Activated naive CD8-positive, alpha-beta T cell (primary cell): ENCODE measurements around the gene TMEM176A.

ENCODE experiments used
- H3K27ac Mint-ChIP-seq: one replicate; pipeline ENCODE4 v1.8.0; 2021; ENCODE audit warnings: mixed read lengths
- H3K27me3 Mint-ChIP-seq: one replicate; pipeline ENCODE4 v1.8.0; 2021; ENCODE audit warnings: mixed read lengths
- H3K36me3 Mint-ChIP-seq: one replicate; pipeline ENCODE4 v1.8.0; 2021; ENCODE audit warnings: mixed read lengths
- H3K4me1 Mint-ChIP-seq: one replicate; pipeline ENCODE4 v1.8.0; 2021; ENCODE audit warnings: low read depth, mixed read lengths
- H3K4me3 Mint-ChIP-seq: one replicate; pipeline ENCODE4 v1.8.0; 2021; ENCODE audit warnings: mild to moderate bottlenecking, mixed read lengths
- H3K9me3 Mint-ChIP-seq: one replicate; pipeline ENCODE4 v1.8.0; 2021; ENCODE audit warnings: low read depth, mixed read lengths

The TMEM176A gene

GRCh38 chr7:150780292-150780691 lies 20.3 kb upstream of the TMEM176A start:
- H3K9me3 Mint-ChIP-seq, result no peaks in the 10 kb centered on the region
- no peaks in the 10 kb centered on the region for H3K36me3 Mint-ChIP-seq
- peaks cover 3% of the 10 kb centered on the region for H3K27me3 Mint-ChIP-seq
- H3K4me1 Mint-ChIP-seq, result peaks cover 2% of the 10 kb centered on the region
- H3K4me3 Mint-ChIP-seq, result no peak overlapping the region
- no peak overlapping the region for H3K27ac Mint-ChIP-seq

- no peak overlapping the region for H3K27ac Mint-ChIP-seq
- no peaks in the 10 kb centered on the region for H3K9me3 Mint-ChIP-seq
- H3K27me3 Mint-ChIP-seq, result peaks cover 3% of the 10 kb centered on the region
- no peaks in the 10 kb centered on the region for H3K36me3 Mint-ChIP-seq
- H3K4me1 Mint-ChIP-seq, result peaks cover 4% of the 10 kb centered on the region
- no peak overlapping the region for H3K4me3 Mint-ChIP-seq
Measured at GRCh38 chr7:150781103-150781502, 19.5 kb upstream of the TMEM176A start.

- Mint-ChIP-seq H3K9me3 (no peaks in the 10 kb centered on the region), H3K27me3 (peaks cover 3% of the 10 kb centered on the region), H3K36me3 (no peaks in the 10 kb centered on the region), H3K27ac (no peak overlapping the region), H3K4me3 (no peak overlapping the region), H3K4me1 (peaks cover 4% of the 10 kb centered on the region)
Measured at GRCh38 chr7:150781961-150782360, 18.6 kb upstream of the TMEM176A start.

- Mint-ChIP-seq H3K4me3 (no peak overlapping the region), H3K27me3 (peaks cover 3% of the 10 kb centered on the region), H3K36me3 (no peaks in the 10 kb centered on the region), H3K9me3 (no peaks in the 10 kb centered on the region), H3K4me1 (peaks cover 3% of the 10 kb centered on the region), H3K27ac (no peak overlapping the region)
Measured at GRCh38 chr7:150784120-150784736, 16.3 kb upstream of the TMEM176A start.

- H3K36me3 Mint-ChIP-seq, result no peaks in the 10 kb centered on the region
- peaks cover 3% of the 10 kb centered on the region for H3K27me3 Mint-ChIP-seq
- H3K27ac Mint-ChIP-seq, result no peak overlapping the region
- peaks cover 3% of the 10 kb centered on the region for H3K4me1 Mint-ChIP-seq
- no peaks in the 10 kb centered on the region for H3K9me3 Mint-ChIP-seq
- H3K4me3 Mint-ChIP-seq, result no peak overlapping the region
Measured at GRCh38 chr7:150784954-150785353, 15.6 kb upstream of the TMEM176A start.

GRCh38 chr7:150787321-150788281 lies 13.0 kb upstream of the TMEM176A start:
- Mint-ChIP-seq H3K9me3 (no peaks in the 10 kb centered on the region), H3K4me1 (peaks cover 3% of the 10 kb centered on the region), H3K27ac (no peak overlapping the region), H3K4me3 (no peak overlapping the region), H3K27me3 (no peaks in the 10 kb centered on the region), H3K36me3 (no peaks in the 10 kb centered on the region)

- no peaks in the 10 kb centered on the region for H3K27me3 Mint-ChIP-seq
- no peaks in the 10 kb centered on the region for H3K36me3 Mint-ChIP-seq
- H3K4me3 Mint-ChIP-seq, result no peak overlapping the region
- no peaks in the 10 kb centered on the region for H3K9me3 Mint-ChIP-seq
- H3K27ac Mint-ChIP-seq, result no peak overlapping the region
- H3K4me1 Mint-ChIP-seq, result peaks cover 3% of the 10 kb centered on the region
Measured at GRCh38 chr7:150788474-150789269, 11.9 kb upstream of the TMEM176A start.

GRCh38 chr7:150790416-150791075 lies 10.0 kb upstream of the TMEM176A start:
- Mint-ChIP-seq H3K36me3 (no peaks in the 10 kb centered on the region), H3K4me3 (no peak overlapping the region), H3K9me3 (no peaks in the 10 kb centered on the region), H3K4me1 (peaks cover 3% of the 10 kb centered on the region), H3K27ac (no peak overlapping the region), H3K27me3 (no peaks in the 10 kb centered on the region)

GRCh38 chr7:150791304-150791703 lies 9.3 kb upstream of the TMEM176A start:
- H3K36me3 Mint-ChIP-seq, result no peaks in the 10 kb centered on the region
- peaks cover 3% of the 10 kb centered on the region for H3K27me3 Mint-ChIP-seq
- H3K4me1 Mint-ChIP-seq, result no peaks in the 10 kb centered on the region
- H3K4me3 Mint-ChIP-seq, result no peak overlapping the region
- peaks cover 5% of the 10 kb centered on the region for H3K9me3 Mint-ChIP-seq
- no peak overlapping the region for H3K27ac Mint-ChIP-seq

GRCh38 chr7:150791746-150792452 lies 8.7 kb upstream of the TMEM176A start:
- Mint-ChIP-seq H3K4me3 (no peak overlapping the region), H3K9me3 (peaks cover 7% of the 10 kb centered on the region), H3K36me3 (no peaks in the 10 kb centered on the region), H3K27ac (no peak overlapping the region), H3K4me1 (no peaks in the 10 kb centered on the region), H3K27me3 (peaks cover 5% of the 10 kb centered on the region)

- peaks cover 7% of the 10 kb centered on the region for H3K9me3 Mint-ChIP-seq
- H3K4me3 Mint-ChIP-seq, result no peak overlapping the region
- no peak overlapping the region for H3K27ac Mint-ChIP-seq
- H3K4me1 Mint-ChIP-seq, result no peaks in the 10 kb centered on the region
- H3K27me3 Mint-ChIP-seq, result peaks cover 9% of the 10 kb centered on the region
- H3K36me3 Mint-ChIP-seq, result peaks cover 4% of the 10 kb centered on the region
Measured at GRCh38 chr7:150793569-150794238, 6.9 kb upstream of the TMEM176A start.

- Mint-ChIP-seq H3K27me3 (peaks cover 23% of the 10 kb centered on the region), H3K36me3 (peaks cover 4% of the 10 kb centered on the region), H3K27ac (no peak overlapping the region), H3K4me1 (peaks cover 9% of the 10 kb centered on the region), H3K4me3 (no peak overlapping the region), H3K9me3 (peaks cover 7% of the 10 kb centered on the region)
Measured at GRCh38 chr7:150797661-150798060, 2.9 kb upstream of the TMEM176A start.

- H3K27me3 Mint-ChIP-seq, result peaks cover 23% of the 10 kb centered on the region
- peaks cover 7% of the 10 kb centered on the region for H3K9me3 Mint-ChIP-seq
- H3K27ac Mint-ChIP-seq, result no peak overlapping the region
- H3K4me1 Mint-ChIP-seq, result peaks cover 9% of the 10 kb centered on the region
- peaks cover 4% of the 10 kb centered on the region for H3K36me3 Mint-ChIP-seq
- peak overlapping the region; percentile 75 for H3K4me3 Mint-ChIP-seq
Measured at GRCh38 chr7:150799156-150799555, 1.4 kb upstream of the TMEM176A start.
